Heart left ventricle (tissue), 16 donors: ENCODE measurements around the gene KRT5. TPM values are rescaled to one million over a fixed set of nuclear protein-coding genes. Genes with fewer than 3 reads are reported as not detected.

Experiments
- ATAC-seq, 4 donors: fragments of 200-7000 bp; cut with Tn5 transposase; one replicate each; pipeline ENCODE4 v1.9.1; 2020 to 2022; ENCODE audit warnings: moderate library complexity in 4 of 4, mild to moderate bottlenecking in 3 of 4, moderate number of reproducible peaks in 1 of 4
- DNase-seq, 5 donors: peaks; one replicate each; pipeline ENCODE4 v3.0.0-alpha.2; 2020
- H3K27ac ChIP-seq, 12 donors: fragments of 200-600 bp; sonication (generic) in 4 of 12; one replicate each; pipeline versions ENCODE4 v1.5.0 to v1.8.0; 2016 to 2022; ENCODE audit warnings: mild to moderate bottlenecking in 2 of 12
- H3K27me3 ChIP-seq, 9 donors: fragments of 200-600 bp; sonication (generic) in 2 of 9; one replicate each; pipeline versions ENCODE4 v1.5.1 to v1.8.0; 2016 to 2022; ENCODE audit warnings: mild to moderate bottlenecking in 3 of 9
- H3K36me3 ChIP-seq, 9 donors: fragments of 200-600 bp; sonication (generic) in 2 of 9; one replicate each; pipeline versions ENCODE4 v1.5.0 to v1.8.0; 2018 to 2022; ENCODE audit warnings: mild to moderate bottlenecking in 2 of 9
- H3K4me1 ChIP-seq, 12 donors: fragments of 200-600 bp; sonication (generic) in 4 of 12; one replicate each; pipeline versions ENCODE4 v1.5.0 to v1.8.0; 2016 to 2022; ENCODE audit warnings: mild to moderate bottlenecking in 3 of 12
- H3K4me3 ChIP-seq, 12 donors: fragments of 200-600 bp; sonication (generic) in 4 of 12; one replicate each; pipeline versions ENCODE4 v1.5.0 to v1.8.0; 2017 to 2022; ENCODE audit warnings: mild to moderate bottlenecking in 9 of 12, moderate library complexity in 4 of 12
- H3K9me3 ChIP-seq, 12 donors: fragments of 200-600 bp; sonication (generic) in 4 of 12; one replicate each; pipeline versions ENCODE4 v1.5.0 to v1.8.0; 2016 to 2022; ENCODE audit warnings: mild to moderate bottlenecking in 1 of 12
- POLR2A ChIP-seq, 2 donors: fragments of 450-650 bp; IDR thresholded peaks; one replicate each; pipeline ENCODE4 v1.6.1; 2017; ENCODE audit warnings: antibody characterized with exemption in 2 of 2, mild to moderate bottlenecking in 2 of 2, moderate library complexity in 2 of 2
- WGBS, 4 donors: extraction: QIAGEN DNeasy Blood & Tissue Kit in 2 of 4; methylation state at CpG; one replicate each; pipeline versions ENCODE4 v1.1.5 to v1.1.7; 2013 to 2018; 5-methylcytosine and 5-hydroxymethylcytosine counted together
- intact Hi-C, 10 donors: fragments of 100-400 bp; cut with DNase I; formaldehyde crosslinking; loops; one replicate each; pipeline versions ENCODE4 v1.11.1 to v1.14.2; 2022
- polyA plus RNA-seq, 2 donors: library from polyadenylated mRNA; stranded (reverse); fragments of 200-250 nt; gene quantifications; one replicate each; pipeline ENCODE4 v1.2.3, GENCODE V29; 2013
- total RNA-seq, 9 donors: library from RNA; depleted of rRNA in 2 of 9; stranded (reverse); fragments of >200 nt in 2 of 9; fragmentation: NEBNext Ultra II Directional in 3 of 9; extraction: Animal tissue kit (Norgen Biotek cat#: 25700) in 3 of 9; gene quantifications; one replicate each; pipeline versions ENCODE4 v1.1.0 to v1.2.4, GENCODE V29; 2016 to 2023
- TF ChIP-seq, protein P1 (sequence below), 12 donors: fragments of 200-600 bp; sonication (generic) in 4 of 12; IDR thresholded peaks; one replicate each; pipeline versions ENCODE4 v1.5.0 to v1.8.0; 2018 to 2022; ENCODE audit warnings: antibody characterized with exemption in 12 of 12, mild to moderate bottlenecking in 5 of 12
- donor health status: ischemic (EF 13 %, LVEDD 7.1; RV severe dilation, severe dysfunction).
- donor health status: healthy with polysubstance abuse.
- donor health status: DM: no; HTN: yes; CAD: no.
- donor health status: DM: no; HTN: no; CAD: no.
- donor health status: ischemic (EF 25% LVEDD 6.9; RV normal size, moderate dysfunction).
- donor health status: ischemic (EF 25% LVEDD 5.7; RV mildly dilated, moderate dysfunction).
- donor health status: healthy.
- donor health status: DM: yes; HTN: yes; CAD: no.
- donor health status: ischemic (EF 35%, LVEDD 5.7; RV mildly dilated, moderate dysfunction).
- donor health status: nonischemic (EF 11% LVEDD 7.7; RV severe dilation, severe dysfunction).
- donor health status: DM: yes; HTN: yes; CAD: no.
- donor health status: PGD.
- donor health status: ischemic (EF 29% LVEDD 5.4; RV normal size, mild dysfunction).
- donor health status: nonischemic (EF 23%, LVEDD 6.1; RV moderate dilation, normal function).

The KRT5 gene
- total and polyA plus RNA-seq, 11 donors: 0.40 to 3.4 TPM; not detected in 9

- TF ChIP-seq POLR2A (IDR thresholded peaks at IDR 0.05): no peak
- TF ChIP-seq, protein P1, sequence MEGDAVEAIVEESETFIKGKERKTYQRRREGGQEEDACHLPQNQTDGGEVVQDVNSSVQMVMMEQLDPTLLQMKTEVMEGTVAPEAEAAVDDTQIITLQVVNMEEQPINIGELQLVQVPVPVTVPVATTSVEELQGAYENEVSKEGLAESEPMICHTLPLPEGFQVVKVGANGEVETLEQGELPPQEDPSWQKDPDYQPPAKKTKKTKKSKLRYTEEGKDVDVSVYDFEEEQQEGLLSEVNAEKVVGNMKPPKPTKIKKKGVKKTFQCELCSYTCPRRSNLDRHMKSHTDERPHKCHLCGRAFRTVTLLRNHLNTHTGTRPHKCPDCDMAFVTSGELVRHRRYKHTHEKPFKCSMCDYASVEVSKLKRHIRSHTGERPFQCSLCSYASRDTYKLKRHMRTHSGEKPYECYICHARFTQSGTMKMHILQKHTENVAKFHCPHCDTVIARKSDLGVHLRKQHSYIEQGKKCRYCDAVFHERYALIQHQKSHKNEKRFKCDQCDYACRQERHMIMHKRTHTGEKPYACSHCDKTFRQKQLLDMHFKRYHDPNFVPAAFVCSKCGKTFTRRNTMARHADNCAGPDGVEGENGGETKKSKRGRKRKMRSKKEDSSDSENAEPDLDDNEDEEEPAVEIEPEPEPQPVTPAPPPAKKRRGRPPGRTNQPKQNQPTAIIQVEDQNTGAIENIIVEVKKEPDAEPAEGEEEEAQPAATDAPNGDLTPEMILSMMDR (IDR thresholded peaks at IDR 0.05): no peak
- intact Hi-C loops: loop anchor here in 1 of 10 donors (10.0 kb wide), 1 partner anchor 361 kb away; no protein-coding TSS in a partner anchor
- H3K27me3 ChIP-seq: no peaks in the 10 kb centered on the region
- peaks cover 0 to 2% (median under 1%) of the 10 kb centered on the region in 12 donors for H3K9me3 ChIP-seq
- ATAC-seq: no peak
- no peak overlapping the region for H3K27ac ChIP-seq
- 87 to 91% (median 89%) methylated on average over 15 of the region's 15 CpGs for WGBS, 4 donors
- no peak for DNase-seq
- H3K4me1 ChIP-seq: no peaks in the 10 kb centered on the region
- H3K36me3 ChIP-seq: no peaks in the 10 kb centered on the region
- no peak overlapping the region for H3K4me3 ChIP-seq
These were observed 4.0 kb downstream of the KRT5 start for GRCh38 chr12:52515927-52516831.

GRCh38 chr12:52515319-52515646 is 4.9 kb downstream of the KRT5 start:
- intact Hi-C loops: loop anchor here in 1 of 10 donors (10.0 kb wide), 1 partner anchor 360 kb away; no protein-coding TSS in a partner anchor
- ATAC-seq (no peak), DNase-seq (no peak)
- H3K9me3 ChIP-seq: peaks cover 0 to 11% (median 2%) of the 10 kb centered on the region in 12 donors
- no peak overlapping the region for H3K27ac ChIP-seq
- TF ChIP-seq, protein P1 (IDR thresholded peaks at IDR 0.05): no peak
- no peak for TF ChIP-seq POLR2A (IDR thresholded peaks at IDR 0.05)
- 95 to 100% (median 97%) methylated on average over 1 of the region's 1 CpG for WGBS, 4 donors
- peaks cover 0 to 4% (median 0%) of the 10 kb centered on the region in 9 donors for H3K27me3 ChIP-seq
- no peak overlapping the region for H3K4me3 ChIP-seq
- no peaks in the 10 kb centered on the region for H3K4me1 ChIP-seq
- H3K36me3 ChIP-seq: no peaks in the 10 kb centered on the region

DNA sequence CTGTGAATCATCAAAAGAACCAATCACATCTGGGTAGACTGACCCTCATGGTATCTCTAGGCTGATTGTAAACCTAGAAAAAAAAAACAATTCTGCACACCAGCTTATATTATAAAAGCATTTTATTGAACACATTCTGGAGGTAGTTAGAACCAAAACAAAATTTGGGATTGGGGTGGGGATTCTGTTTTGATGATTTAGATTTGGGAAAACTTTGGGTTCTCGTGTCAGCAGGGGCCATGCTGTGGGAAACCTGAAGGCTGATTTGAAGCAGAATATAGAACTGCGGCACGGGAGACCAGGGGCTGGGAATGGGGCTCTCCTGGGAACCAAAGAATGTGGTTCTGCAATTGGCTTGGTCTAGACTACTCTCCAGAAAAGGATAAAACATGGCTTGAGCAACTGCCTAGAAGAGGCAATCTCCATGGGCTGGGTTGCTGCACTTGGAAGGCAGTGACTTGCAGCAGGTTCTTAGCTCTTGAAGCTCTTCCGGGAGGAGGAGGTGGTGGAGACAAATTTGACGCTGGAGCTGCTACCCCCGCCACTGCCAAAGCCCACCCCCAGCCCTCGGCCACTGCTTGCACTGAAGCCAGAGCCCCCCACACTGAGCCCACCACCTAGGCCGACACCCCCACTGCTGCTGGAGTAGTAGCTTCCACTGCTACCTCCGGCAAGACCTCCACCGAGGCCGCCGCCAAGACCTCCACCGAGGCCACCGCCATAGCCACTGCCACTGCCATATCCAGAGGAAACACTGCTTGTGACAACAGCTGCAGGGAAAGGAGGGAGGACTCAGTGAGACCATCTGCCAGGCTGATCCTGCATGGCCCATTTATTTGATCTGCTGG is 5.5 kb downstream of the KRT5 start:
- 86 to 91% (median 88%) methylated on average over 8 to 14 of the region's 14 CpGs for WGBS, 4 donors
- TF ChIP-seq, protein P1 (IDR thresholded peaks at IDR 0.05): no peak
- TF ChIP-seq POLR2A (IDR thresholded peaks at IDR 0.05): no peak
- intact Hi-C loops: loop anchor here in 1 of 10 donors (10.0 kb wide), 1 partner anchor 360 kb away; no protein-coding TSS in a partner anchor
- DNase-seq (no peak), ATAC-seq (no peak)
- peaks cover 0 to 5% (median 0%) of the 10 kb centered on the region in 9 donors for H3K27me3 ChIP-seq
- peaks cover 0 to 13% (median 2%) of the 10 kb centered on the region in 12 donors for H3K9me3 ChIP-seq
- no peaks in the 10 kb centered on the region for H3K36me3 ChIP-seq
- H3K4me1 ChIP-seq: no peaks in the 10 kb centered on the region
- H3K27ac ChIP-seq: no peak overlapping the region
- H3K4me3 ChIP-seq: no peak overlapping the region
